GM19023 (cell line): ENCODE results near the gene LRRK1.

Experiments used
- ATAC-seq: cut with Tn5 transposase; IDR thresholded peaks from one replicate; pipeline ENCODE4 v1.9.1; 2021; ENCODE audit warnings: mild to moderate bottlenecking, moderate library complexity; ENCODE audit not compliant: unreplicated experiment

Gene LRRK1

GRCh38 chr15:101107625-101108460 lies 188.7 kb downstream of the LRRK1 start:
- ATAC-seq = no peak

GRCh38 chr15:101108461-101108775 lies 189.3 kb downstream of the LRRK1 start:
- ATAC-seq = no peak

GRCh38 chr15:101108791-101109190 lies 189.6 kb downstream of the LRRK1 start:
- ATAC-seq = no peak

- ATAC-seq = no peak
These were observed 191.8 kb downstream of the LRRK1 start for GRCh38 chr15:101110681-101111569.

- no peak for ATAC-seq
These were observed 192.6 kb downstream of the LRRK1 start for GRCh38 chr15:101111570-101112262.

- ATAC-seq = no peak
These were observed 193.4 kb downstream of the LRRK1 start for GRCh38 chr15:101112336-101113113.

GRCh38 chr15:101113114-101114005 lies 194.2 kb downstream of the LRRK1 start:
- no peak for ATAC-seq

GRCh38 chr15:101114166-101114565 lies 195.0 kb downstream of the LRRK1 start:
- no peak for ATAC-seq

GRCh38 chr15:101114610-101115009 lies 195.5 kb downstream of the LRRK1 start:
- ATAC-seq = no peak

GRCh38 chr15:101115393-101115785 lies 196.2 kb downstream of the LRRK1 start:
- no peak for ATAC-seq

- ATAC-seq = no peak
These were observed 196.9 kb downstream of the LRRK1 start for GRCh38 chr15:101115786-101116680.

GRCh38 chr15:101116681-101116976 lies 197.5 kb downstream of the LRRK1 start:
- no peak for ATAC-seq

GRCh38 chr15:101118116-101118515 lies 199.0 kb downstream of the LRRK1 start:
- no peak for ATAC-seq

GRCh38 chr15:101118615-101119014 lies 199.5 kb downstream of the LRRK1 start:
- no peak for ATAC-seq

GRCh38 chr15:101119181-101119580 lies 200.0 kb downstream of the LRRK1 start:
- ATAC-seq = no peak
